K562 (cell line): ENCODE results near the gene PRXL2B. TPM values are rescaled to one million over a fixed set of nuclear protein-coding genes. Genes with fewer than 3 reads are reported as not detected.
A peak's percentile ranks its signal among the peaks of the same experiment; 100 is the strongest.

Source experiments
- ATF7 ChIP-seq: fragments of 450-650 bp; IDR thresholded peaks from 2 replicates; pipeline ENCODE4 v1.7.1; 2014; ENCODE audit warnings: mild to moderate bottlenecking, moderate library complexity
- CBFA2T2 ChIP-seq: fragments of 450-650 bp; conservative IDR thresholded peaks from 2 replicates; pipeline ENCODE4 v1.6.1; 2017; ENCODE audit warnings: mild to moderate bottlenecking
- DPF2 ChIP-seq: fragments of 450-650 bp; IDR thresholded peaks from 2 replicates; pipeline ENCODE4 v1.6.1; 2016
- FOXJ2 ChIP-seq: fragments of 200-800 bp; sonication (Bioruptor generic); IDR thresholded peaks from 2 replicates; pipeline ENCODE4 v1.6.1; 2016; ENCODE audit warnings: missing genetic modification characterization, missing compliant biosample characterization
- HDAC2 ChIP-seq: fragments of 450-650 bp; IDR thresholded peaks from 2 replicates; pipeline ENCODE4 v1.6.1; 2016; ENCODE audit warnings: mild to moderate bottlenecking
- HDGF ChIP-seq: fragments of 450-650 bp; IDR thresholded peaks from 2 replicates; pipeline ENCODE4 v1.6.1; 2016
- KDM1A ChIP-seq, 2 experiments: fragments of 450-650 bp; IDR thresholded peaks; 2 replicates each; pipeline ENCODE4 v1.6.1; 2016; ENCODE audit warnings: mild to moderate bottlenecking in 2 of 2
- KLF6 ChIP-seq: fragments of 250-450 bp; sonication (Bioruptor Pico); IDR thresholded peaks from 2 replicates; pipeline ENCODE4 v1.4.0; 2020; ENCODE audit warnings: mild to moderate bottlenecking, moderate library complexity, borderline replicate concordance
- MCM7 ChIP-seq, 2 experiments: fragments of 450-650 bp; IDR thresholded peaks; 2 replicates each; pipeline ENCODE4 v1.6.1; 2016 to 2018
- NBN ChIP-seq: fragments of 450-650 bp; IDR thresholded peaks from 2 replicates; pipeline ENCODE4 v1.6.1; 2016; ENCODE audit warnings: low read depth, mild to moderate bottlenecking
- NCOA1 ChIP-seq: fragments of 450-650 bp; IDR thresholded peaks from 2 replicates; pipeline ENCODE4 v1.6.1; 2016; ENCODE audit warnings: low read depth
- NFIX ChIP-seq: fragments of 250-450 bp; sonication (Bioruptor Pico); IDR thresholded peaks from 2 replicates; pipeline ENCODE4 v1.4.0; 2020; ENCODE audit warnings: low read depth, mild to moderate bottlenecking, moderate library complexity
- NR2C2 ChIP-seq, 2 experiments: fragments of 200-800 bp in 1 of 2; sonication (Bioruptor generic) in 1 of 2; sonication (generic) in 1 of 2; formaldehyde crosslinking in 1 of 2; IDR thresholded peaks; 2 replicates each; pipeline versions ENCODE4 v1.6.1 to v1.8.0; 2016 to 2022; ENCODE audit warnings: mild to moderate bottlenecking in 1 of 2, missing compliant biosample characterization in 1 of 2, missing genetic modification characterization in 1 of 2, missing genetic modification reagents in 1 of 2
- NRF1 ChIP-seq, 2 experiments: fragments of 450-650 bp; IDR thresholded peaks in 1 of 2; conservative IDR thresholded peaks in 1 of 2; 2 replicates each; pipeline ENCODE4 v1.6.1; 2014; ENCODE audit warnings: mild to moderate bottlenecking in 2 of 2
- POLR2H ChIP-seq: IDR thresholded peaks from 2 replicates; pipeline ENCODE4 v1.6.1; 2016; ENCODE audit warnings: missing genetic modification characterization, low read depth, mild to moderate bottlenecking, control low read depth, missing compliant biosample characterization, moderate library complexity
- PTBP1 ChIP-seq: fragments of 200-400 bp; formaldehyde crosslinking; IDR thresholded peaks from 2 replicates; pipeline ENCODE4 v1.6.1; 2017; ENCODE audit warnings: low read depth, low read length
- RBM14 ChIP-seq: fragments of 200-400 bp; formaldehyde crosslinking; IDR thresholded peaks from 2 replicates; pipeline ENCODE4 v1.6.1; 2018; ENCODE audit warnings: low read depth, mild to moderate bottlenecking, low read length, moderate library complexity, borderline replicate concordance; ENCODE audit not compliant: insufficient read depth
- RCOR1 ChIP-seq, 2 experiments: IDR thresholded peaks; 2 replicates each; pipeline ENCODE4 v1.6.1; 2012; ENCODE audit warnings: low read depth in 2 of 2, low read length in 2 of 2, borderline replicate concordance in 1 of 2, improper control_type of control experiment in 1 of 2
- SMAD3 ChIP-seq: fragments of 450-650 bp; formaldehyde crosslinking; conservative IDR thresholded peaks from 2 replicates; pipeline ENCODE4 v1.4.0; 2020; ENCODE audit warnings: mild to moderate bottlenecking
- TRIM28 ChIP-seq: fragments of 450-650 bp; IDR thresholded peaks from 2 replicates; pipeline ENCODE4 v1.6.1; 2017
- XRCC3 ChIP-seq: fragments of 450-650 bp; IDR thresholded peaks from 2 replicates; pipeline ENCODE4 v1.6.1; 2017; ENCODE audit warnings: mild to moderate bottlenecking, moderate library complexity
- ZNF143 ChIP-seq: sonication (generic); formaldehyde crosslinking; IDR thresholded peaks from 2 replicates; pipeline ENCODE4 v1.9.0; 2022; ENCODE audit warnings: mild to moderate bottlenecking, missing genetic modification reagents
- ZNF263 ChIP-seq: sonication (generic); formaldehyde crosslinking; IDR thresholded peaks from 2 replicates; pipeline ENCODE4 v1.8.0; 2022; ENCODE audit warnings: mild to moderate bottlenecking, missing genetic modification reagents, borderline replicate concordance
- ZNF316 ChIP-seq: fragments of 450-650 bp; IDR thresholded peaks from 2 replicates; pipeline ENCODE4 v1.6.1; 2016
- polyA plus RNA-seq, 8 experiments: library from polyadenylated mRNA; depleted of rRNA in 4 of 8; stranded (reverse) in 5 of 8; unstranded in 3 of 8; fragments of >200 nt; fragmentation: Nextera tagmentation in 2 of 8; fragmentation: Illumina TruSeq in 1 of 8; extraction: Ambion mirVana in 2 of 8; extraction: Trizol in 1 of 8; gene quantifications; 2 replicates each; pipeline versions ENCODE4 v1.2.1 to v1.2.3, GENCODE V29; 2011 to 2014; ENCODE audit warnings: inconsistent platforms in 1 of 8, missing spikeins in 1 of 8
- total RNA-seq, 7 experiments: library from RNA; depleted of rRNA in 6 of 7; stranded (reverse); fragments of >200 nt in 6 of 7; fragmentation: Illumina TruSeq in 2 of 7; extraction: Trizol in 2 of 7; gene quantifications; 2 replicates each; pipeline versions ENCODE4 v1.2.1 to v1.2.3, GENCODE V29; 2011 to 2021; ENCODE audit warnings: low replicate concordance in 1 of 7
- TF ChIP-seq, protein P1 (sequence below): fragments of 450-650 bp; IDR thresholded peaks from 2 replicates; pipeline ENCODE4 v1.6.1; 2016
- TF ChIP-seq, protein P2 (sequence below), 2 experiments: fragments of 200-800 bp in 1 of 2; sonication (Bioruptor generic) in 1 of 2; sonication (generic) in 1 of 2; formaldehyde crosslinking in 1 of 2; IDR thresholded peaks in 1 of 2; conservative IDR thresholded peaks in 1 of 2; 2 replicates each; pipeline versions ENCODE4 v1.5.0 to v1.6.1; 2016 to 2020; ENCODE audit warnings: missing compliant biosample characterization in 1 of 2, missing genetic modification characterization in 1 of 2, missing genetic modification reagents in 1 of 2

The PRXL2B gene
- total and polyA plus RNA-seq, 9 of the 15 experiments (the other 6 are each of a cell fraction or from before 2014, with no cell fraction given) = 0.99 to 25.3 (median 11.8) TPM

DNA sequence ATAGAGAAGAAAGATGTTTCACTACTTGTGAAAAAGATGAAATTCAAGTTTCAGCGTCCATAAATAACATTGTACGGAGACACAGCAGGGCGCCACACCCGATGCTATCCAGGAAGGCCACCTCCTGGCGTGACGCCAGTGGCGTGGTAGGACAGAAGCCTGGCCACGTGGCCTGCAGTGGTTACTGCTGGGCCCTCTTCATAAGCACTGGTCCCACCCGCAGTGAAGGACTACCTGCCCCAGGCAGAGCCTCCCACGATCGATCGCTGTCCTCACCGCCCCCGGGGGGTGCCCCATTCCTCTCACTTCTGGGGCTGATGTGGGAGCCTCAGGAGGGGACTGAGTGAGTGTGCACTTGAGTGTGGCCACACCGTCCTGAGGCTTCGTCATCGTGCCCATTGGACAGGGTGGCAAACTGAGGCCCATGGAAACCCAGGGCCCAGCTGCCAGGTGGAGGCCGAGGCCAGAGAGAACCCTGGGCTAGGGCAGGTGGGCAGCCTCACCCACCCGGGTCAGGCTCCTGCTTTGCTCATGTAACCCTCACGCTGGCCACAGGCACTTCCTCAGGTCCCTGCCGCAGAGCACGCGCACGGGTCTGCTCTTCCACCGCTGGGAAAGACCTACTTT is 44.8 kb upstream of the PRXL2B start (continued):
- TF ChIP-seq XRCC3 (no peak), POLR2H (no peak), NCOA1 (peak; percentile 44; the same call in 1 of the 2 replicates), RBM14 (no peak), FOXJ2 (no peak), NR2C2 (CRISPR knock-in tag; IDR thresholded peaks at IDR 0.05) (0 out of 2 replicates have a peak, but pooled peaks have one; percentile 29), NR2C2 (tag; IDR thresholded peaks at IDR 0.05) (no peak), ZNF143 (CRISPR knock-in tag) (no peak), NBN (0 out of 2 replicates have a peak, but pooled peaks have one; percentile 41), ZNF316 (no peak), NFIX (CRISPR knock-in tag) (no peak; the same call in 1 of the 2 replicates), HDAC2 (peak; percentile 98), KDM1A (IDR thresholded peaks at IDR 0.05) (peak; percentile 95 to 99), PTBP1 (peak; percentile 95), CBFA2T2 (0 out of 2 replicates have a peak, but pooled peaks have one; percentile 36), RCOR1 (IDR thresholded peaks at IDR 0.05; ENCODE audit: borderline replicate concordance in 1 of 2, low read depth in 2 of 2, low read length in 2 of 2) (peak; percentile 83 to 87), HDGF (peak; percentile 87; the same call in 1 of the 2 replicates), NRF1 (conservative IDR thresholded peaks at IDR 0.05 in 1 of 2, IDR thresholded peaks at IDR 0.05 in 1 of 2) (peak in 1 of 2 experiments; percentile 50; a peak in 2 of 4 replicates), SMAD3 (CRISPR knock-in tag) (0 out of 2 replicates have a peak, but pooled peaks have one; percentile 28), MCM7 (IDR thresholded peaks at IDR 0.05) (no peak), TRIM28 (peak; percentile 37; the same call in 1 of the 2 replicates), KLF6 (CRISPR knock-in tag) (peak; percentile 36; the same call in 1 of the 2 replicates), ZNF263 (CRISPR knock-in tag) (no peak), DPF2 (peak; percentile 65), ATF7 (peak; percentile 62)
- TF ChIP-seq, protein P1, sequence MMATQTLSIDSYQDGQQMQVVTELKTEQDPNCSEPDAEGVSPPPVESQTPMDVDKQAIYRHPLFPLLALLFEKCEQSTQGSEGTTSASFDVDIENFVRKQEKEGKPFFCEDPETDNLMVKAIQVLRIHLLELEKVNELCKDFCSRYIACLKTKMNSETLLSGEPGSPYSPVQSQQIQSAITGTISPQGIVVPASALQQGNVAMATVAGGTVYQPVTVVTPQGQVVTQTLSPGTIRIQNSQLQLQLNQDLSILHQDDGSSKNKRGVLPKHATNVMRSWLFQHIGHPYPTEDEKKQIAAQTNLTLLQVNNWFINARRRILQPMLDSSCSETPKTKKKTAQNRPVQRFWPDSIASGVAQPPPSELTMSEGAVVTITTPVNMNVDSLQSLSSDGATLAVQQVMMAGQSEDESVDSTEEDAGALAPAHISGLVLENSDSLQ = peak; percentile 86
- TF ChIP-seq, protein P2, sequence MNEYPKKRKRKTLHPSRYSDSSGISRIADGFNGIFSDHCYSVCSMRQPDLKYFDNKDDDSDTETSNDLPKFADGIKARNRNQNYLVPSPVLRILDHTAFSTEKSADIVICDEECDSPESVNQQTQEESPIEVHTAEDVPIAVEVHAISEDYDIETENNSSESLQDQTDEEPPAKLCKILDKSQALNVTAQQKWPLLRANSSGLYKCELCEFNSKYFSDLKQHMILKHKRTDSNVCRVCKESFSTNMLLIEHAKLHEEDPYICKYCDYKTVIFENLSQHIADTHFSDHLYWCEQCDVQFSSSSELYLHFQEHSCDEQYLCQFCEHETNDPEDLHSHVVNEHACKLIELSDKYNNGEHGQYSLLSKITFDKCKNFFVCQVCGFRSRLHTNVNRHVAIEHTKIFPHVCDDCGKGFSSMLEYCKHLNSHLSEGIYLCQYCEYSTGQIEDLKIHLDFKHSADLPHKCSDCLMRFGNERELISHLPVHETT (CRISPR knock-in tag; conservative IDR thresholded peaks at IDR 0.05 in 1 of 2, IDR thresholded peaks at IDR 0.05 in 1 of 2) = no peak
